ENCODE measurements around the gene ABCD2. TPM values are rescaled to one million over a fixed set of nuclear protein-coding genes. Genes with fewer than 3 reads are reported as not detected.
"Not testable (repeated sequence)": the region's sequence is repeated elsewhere in the genome, so short reads cannot be mapped to it uniquely, and the experiment has no call there.

Gene ABCD2
- total RNA-seq, 1 experiment from 2014 or later, result 0.37 TPM

- DNase-seq (ENCODE audit: low spot score), result no peak
Observed at GRCh38 chr12:39612250-39612649, 7.4 kb downstream of the ABCD2 start.

- DNase-seq (ENCODE audit: low spot score), result no peak
Observed at GRCh38 chr12:39611818-39612217, 7.8 kb downstream of the ABCD2 start.

GRCh38 chr12:39610436-39611025 is 9.1 kb downstream of the ABCD2 start:
- DNase-seq (ENCODE audit: low spot score), result no peak

- DNase-seq (ENCODE audit: low spot score), result no peak
Observed at GRCh38 chr12:39606712-39607423, 12.7 kb downstream of the ABCD2 start.

- peak; percentile 25 for DNase-seq (ENCODE audit: low spot score)
Observed at GRCh38 chr12:39605996-39606395, 13.6 kb downstream of the ABCD2 start.

- DNase-seq (ENCODE audit: low spot score), result no peak
Observed at GRCh38 chr12:39605501-39605900, 14.1 kb downstream of the ABCD2 start.

- DNase-seq (ENCODE audit: low spot score), result no peak
Observed at GRCh38 chr12:39603065-39603464, 16.5 kb downstream of the ABCD2 start.

GRCh38 chr12:39601951-39602350 is 17.7 kb downstream of the ABCD2 start:
- DNase-seq (ENCODE audit: low spot score), result not testable (repeated sequence)

- no peak for DNase-seq (ENCODE audit: low spot score)
Observed at GRCh38 chr12:39595928-39596327, 23.7 kb downstream of the ABCD2 start.

- DNase-seq (ENCODE audit: low spot score), result no peak
Observed at GRCh38 chr12:39592295-39592694, 27.3 kb downstream of the ABCD2 start.

GRCh38 chr12:39588348-39588747 is 31.3 kb downstream of the ABCD2 start:
- no peak for DNase-seq (ENCODE audit: low spot score)

GRCh38 chr12:39587225-39587624 is 32.4 kb downstream of the ABCD2 start:
- DNase-seq (ENCODE audit: low spot score), result peak; percentile 7

GRCh38 chr12:39586816-39587215 is 32.8 kb downstream of the ABCD2 start:
- DNase-seq (ENCODE audit: low spot score), result no peak

GRCh38 chr12:39581592-39581991 is 38.0 kb downstream of the ABCD2 start:
- no peak for DNase-seq (ENCODE audit: low spot score)

- no peak for DNase-seq (ENCODE audit: low spot score)
Observed at GRCh38 chr12:39575498-39575875, 44.1 kb downstream of the ABCD2 start.

- DNase-seq (ENCODE audit: low spot score), result no peak
Observed at GRCh38 chr12:39574785-39575497, 44.7 kb downstream of the ABCD2 start.

- no peak for DNase-seq (ENCODE audit: low spot score)
Observed at GRCh38 chr12:39574378-39574777, 45.2 kb downstream of the ABCD2 start.

GRCh38 chr12:39573971-39574370 is 45.6 kb downstream of the ABCD2 start:
- no peak for DNase-seq (ENCODE audit: low spot score)

- DNase-seq (ENCODE audit: low spot score), result no peak
Observed at GRCh38 chr12:39572551-39572950, 47.1 kb downstream of the ABCD2 start.

- no peak for DNase-seq (ENCODE audit: low spot score)
Observed at GRCh38 chr12:39571351-39571750, 48.3 kb downstream of the ABCD2 start.

GRCh38 chr12:39553476-39553875 is 66.1 kb downstream of the ABCD2 start:
- DNase-seq (ENCODE audit: low spot score), result no peak

GRCh38 chr12:39544211-39544610 is 75.4 kb downstream of the ABCD2 start:
- not testable (repeated sequence) for DNase-seq (ENCODE audit: low spot score)

- DNase-seq (ENCODE audit: low spot score), result no peak
Observed at GRCh38 chr12:39541471-39541870, 78.1 kb downstream of the ABCD2 start.
